KMS-11 (cell line): ENCODE results near the gene MAP4K2.
"Not testable (repeated sequence)": the region's sequence is repeated elsewhere in the genome, so short reads cannot be mapped to it uniquely, and the experiment has no call there.

Experiments
- H2AFZ ChIP-seq: fragments of 200-600 bp; sonication (generic); 2 replicates; pipeline ENCODE4 v1.6.1; 2016; ENCODE audit warnings: antibody characterized with exemption, mixed run types, low read depth
- H3K27ac ChIP-seq: fragments of 200-600 bp; sonication (generic); 2 replicates; pipeline ENCODE4 v1.6.1; 2016; ENCODE audit warnings: mild to moderate bottlenecking, mixed run types
- H3K27me3 ChIP-seq: fragments of 200-600 bp; sonication (generic); 2 replicates; pipeline ENCODE4 v1.6.1; 2017; ENCODE audit warnings: mild to moderate bottlenecking, low read depth, mixed run types, moderate library complexity; ENCODE audit not compliant: insufficient read depth
- H3K36me3 ChIP-seq: fragments of 200-600 bp; sonication (generic); 2 replicates; pipeline ENCODE4 v1.6.1; 2017; ENCODE audit warnings: mild to moderate bottlenecking, mixed run types; ENCODE audit not compliant: insufficient read depth
- H3K4me1 ChIP-seq: fragments of 200-600 bp; sonication (generic); 2 replicates; pipeline ENCODE4 v1.6.1; 2016; ENCODE audit warnings: mild to moderate bottlenecking, low read depth, mixed run types; ENCODE audit not compliant: poor library complexity, severe bottlenecking
- H3K4me2 ChIP-seq: fragments of 200-600 bp; sonication (generic); 2 replicates; pipeline ENCODE4 v1.7.0; 2016; ENCODE audit warnings: mild to moderate bottlenecking, mixed run types
- H3K4me3 ChIP-seq: fragments of 200-600 bp; sonication (generic); IDR thresholded peaks from 2 replicates; pipeline ENCODE4 v1.6.1; 2017; ENCODE audit warnings: low read depth, low read length, mixed read lengths; ENCODE audit not compliant: insufficient read depth
- H3K79me2 ChIP-seq: fragments of 200-600 bp; sonication (generic); 2 replicates; pipeline ENCODE4 v1.6.1; 2016; ENCODE audit warnings: low read depth, mixed run types; ENCODE audit not compliant: insufficient read depth
- H3K9ac ChIP-seq: fragments of 200-600 bp; sonication (generic); 2 replicates; pipeline ENCODE4 v1.6.1; 2016; ENCODE audit warnings: mild to moderate bottlenecking, mixed run types
- H4K20me1 ChIP-seq: fragments of 200-600 bp; sonication (generic); 2 replicates; pipeline ENCODE4 v1.6.1; 2016; ENCODE audit warnings: mild to moderate bottlenecking, mixed run types; ENCODE audit not compliant: insufficient read depth
- CTCF ChIP-seq: fragments of 200-600 bp; sonication (generic); conservative IDR thresholded peaks from 2 replicates; pipeline ENCODE4 v1.6.1; 2017; ENCODE audit warnings: low read depth, mild to moderate bottlenecking, antibody characterized with exemption, low read length, moderate library complexity, mixed read lengths

MAP4K2 gene

GRCh38 chr11:64848826-64849597, 46.0 kb upstream of the MAP4K2 start:
- Histone ChIP-seq H3K79me2 (no peaks in the 10 kb centered on the region), H3K4me1 (peaks cover 73% of the 10 kb centered on the region), H3K27ac (no peak overlapping the region), H2AFZ (no peak overlapping the region), H4K20me1 (no peaks in the 10 kb centered on the region), H3K36me3 (no peaks in the 10 kb centered on the region), H3K4me3 (no peak overlapping the region), H3K27me3 (no peaks in the 10 kb centered on the region), H3K9ac (no peak overlapping the region), H3K4me2 (no peak overlapping the region)
- no peak for TF ChIP-seq CTCF

DNA sequence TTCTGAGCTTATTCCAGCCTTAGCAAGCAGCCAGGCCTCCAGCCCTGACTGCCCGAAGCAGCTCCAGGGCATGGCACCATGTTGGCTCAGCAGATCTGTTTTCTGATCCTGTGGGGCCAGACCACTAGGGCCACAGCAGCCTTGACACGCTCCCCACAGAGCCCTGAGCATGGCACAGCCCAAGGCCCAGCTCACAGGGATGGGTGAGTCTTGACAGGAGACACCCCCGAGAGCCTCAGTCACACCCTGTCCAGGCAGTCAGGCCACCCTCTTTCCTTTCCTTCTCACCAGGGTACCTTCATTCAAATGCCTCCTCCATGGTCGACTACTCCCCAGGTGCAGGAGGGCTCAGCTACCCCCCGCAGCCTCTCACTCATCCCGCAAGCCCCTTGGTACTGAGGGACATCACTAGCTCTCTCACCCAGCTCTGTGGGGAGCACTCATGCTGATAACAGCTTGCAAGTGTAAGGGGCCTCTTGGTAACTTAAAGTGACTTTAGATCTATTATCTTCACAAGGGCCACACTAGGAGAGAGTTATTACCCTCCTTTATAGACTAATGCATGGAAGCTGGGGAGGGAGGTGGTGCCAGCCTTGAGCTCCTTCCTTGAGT, 45.3 kb upstream of the MAP4K2 start:
- H3K4me2 ChIP-seq: no peak overlapping the region; the same call in 1 of the 2 replicates

GRCh38 chr11:64846998-64847666, 44.1 kb upstream of the MAP4K2 start:
- no peaks in the 10 kb centered on the region for H3K36me3 ChIP-seq
- H3K4me2 ChIP-seq: no peak overlapping the region
- H3K27me3 ChIP-seq: no peaks in the 10 kb centered on the region
- peaks cover 55% of the 10 kb centered on the region for H3K4me1 ChIP-seq
- H3K4me3 ChIP-seq: no peak overlapping the region
- no peak overlapping the region for H3K9ac ChIP-seq
- no peaks in the 10 kb centered on the region for H4K20me1 ChIP-seq
- TF ChIP-seq CTCF: peak; percentile 90
- no peak overlapping the region for H2AFZ ChIP-seq
- no peaks in the 10 kb centered on the region for H3K79me2 ChIP-seq
- no peak overlapping the region for H3K27ac ChIP-seq

More for the DNA sequence above, 45.3 kb upstream of the MAP4K2 start:
- H3K27me3 ChIP-seq: no peaks in the 10 kb centered on the region
- H4K20me1 ChIP-seq: no peaks in the 10 kb centered on the region
- H3K9ac ChIP-seq: no peak overlapping the region
- TF ChIP-seq CTCF: no peak
- H3K4me3 ChIP-seq: no peak overlapping the region
- H3K36me3 ChIP-seq: no peaks in the 10 kb centered on the region
- H3K27ac ChIP-seq: no peak overlapping the region
- no peak overlapping the region for H2AFZ ChIP-seq
- H3K4me1 ChIP-seq: peaks cover 66% of the 10 kb centered on the region
- H3K79me2 ChIP-seq: no peaks in the 10 kb centered on the region

- not testable (repeated sequence) for H3K27ac ChIP-seq, H3K36me3 ChIP-seq, H3K4me3 ChIP-seq, H3K79me2 ChIP-seq, H4K20me1 ChIP-seq, H3K9ac ChIP-seq, H3K4me2 ChIP-seq, H3K27me3 ChIP-seq, H2AFZ ChIP-seq
- H3K4me1 ChIP-seq: peaks cover 41% of the 10 kb centered on the region
These were observed 42.7 kb upstream of the MAP4K2 start for GRCh38 chr11:64845776-64846129.
